ENCODE results near the gene DNMBP. TPM values are rescaled to one million over a fixed set of nuclear protein-coding genes. Genes with fewer than 3 reads are reported as not detected.

Gene DNMBP
- total RNA-seq, 1 experiment from 2014 or later, result 39.3 TPM

GRCh38 chr10:99944860-99945259, 64.9 kb downstream of the DNMBP start:
- ChIA-PET CTCF (no interaction called here), POLR2A (interaction anchor here (0.6 kb wide), 1 partner anchor 8 kb away, joined by 3 read pairs; no protein-coding TSS in a partner anchor)

GRCh38 chr10:99943908-99944307, 65.8 kb downstream of the DNMBP start:
- no peak for ATAC-seq
- TF ChIP-seq, protein P1, sequence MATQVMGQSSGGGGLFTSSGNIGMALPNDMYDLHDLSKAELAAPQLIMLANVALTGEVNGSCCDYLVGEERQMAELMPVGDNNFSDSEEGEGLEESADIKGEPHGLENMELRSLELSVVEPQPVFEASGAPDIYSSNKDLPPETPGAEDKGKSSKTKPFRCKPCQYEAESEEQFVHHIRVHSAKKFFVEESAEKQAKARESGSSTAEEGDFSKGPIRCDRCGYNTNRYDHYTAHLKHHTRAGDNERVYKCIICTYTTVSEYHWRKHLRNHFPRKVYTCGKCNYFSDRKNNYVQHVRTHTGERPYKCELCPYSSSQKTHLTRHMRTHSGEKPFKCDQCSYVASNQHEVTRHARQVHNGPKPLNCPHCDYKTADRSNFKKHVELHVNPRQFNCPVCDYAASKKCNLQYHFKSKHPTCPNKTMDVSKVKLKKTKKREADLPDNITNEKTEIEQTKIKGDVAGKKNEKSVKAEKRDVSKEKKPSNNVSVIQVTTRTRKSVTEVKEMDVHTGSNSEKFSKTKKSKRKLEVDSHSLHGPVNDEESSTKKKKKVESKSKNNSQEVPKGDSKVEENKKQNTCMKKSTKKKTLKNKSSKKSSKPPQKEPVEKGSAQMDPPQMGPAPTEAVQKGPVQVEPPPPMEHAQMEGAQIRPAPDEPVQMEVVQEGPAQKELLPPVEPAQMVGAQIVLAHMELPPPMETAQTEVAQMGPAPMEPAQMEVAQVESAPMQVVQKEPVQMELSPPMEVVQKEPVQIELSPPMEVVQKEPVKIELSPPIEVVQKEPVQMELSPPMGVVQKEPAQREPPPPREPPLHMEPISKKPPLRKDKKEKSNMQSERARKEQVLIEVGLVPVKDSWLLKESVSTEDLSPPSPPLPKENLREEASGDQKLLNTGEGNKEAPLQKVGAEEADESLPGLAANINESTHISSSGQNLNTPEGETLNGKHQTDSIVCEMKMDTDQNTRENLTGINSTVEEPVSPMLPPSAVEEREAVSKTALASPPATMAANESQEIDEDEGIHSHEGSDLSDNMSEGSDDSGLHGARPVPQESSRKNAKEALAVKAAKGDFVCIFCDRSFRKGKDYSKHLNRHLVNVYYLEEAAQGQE (IDR thresholded peaks at IDR 0.05; ENCODE audit: insufficient read depth in 1 of 2, low read depth in 2 of 2, low read length in 1 of 2), result no peak
- TF ChIP-seq POLR2AphosphoS5 (IDR thresholded peaks at IDR 0.05; ENCODE audit: low read depth, low read length) (no peak), TCF7L2 (IDR thresholded peaks at IDR 0.05; ENCODE audit: low read depth, low read length) (no peak), SIN3A (IDR thresholded peaks at IDR 0.05; ENCODE audit: borderline replicate concordance, insufficient read depth, low read depth, low read length) (no peak), CTCF (IDR thresholded peaks at IDR 0.05) (no peak)
- in situ Hi-C loops (cut with HindIII; ENCODE audit: low pct_unique_long_range_greater_than_20kb, low sequenced_read_pairs), result no loop called here
- ChIA-PET POLR2A (no interaction called here), CTCF (no interaction called here)
- Histone ChIP-seq H3K4me3 (ENCODE audit: low read depth in 2 of 2, low read length in 2 of 2) (no peak overlapping the region), H3K27me3 (ENCODE audit: control insufficient read depth, insufficient read depth, low read length) (no peaks in the 10 kb centered on the region), H3K4me1 (ENCODE audit: control insufficient read depth, insufficient read depth, low read length) (peaks cover 7% of the 10 kb centered on the region), H3K36me3 (ENCODE audit: control insufficient read depth, insufficient read depth, low read length) (no peaks in the 10 kb centered on the region; the same call in 1 of the 2 replicates), H3K27ac (ENCODE audit: low read length) (no peak overlapping the region), H3K9me3 (ENCODE audit: control insufficient read depth, insufficient read depth, low read depth, low read length) (no peaks in the 10 kb centered on the region)
- no peak for DNase-seq (ENCODE audit: low read depth, low spot score)
- no TSS peak for BruUV-seq (replicated peaks)
- intact Hi-C loops (cut with micrococcal nuclease; ENCODE audit: unreplicated experiment), result no loop called here

More at GRCh38 chr10:99944860-99945259, 64.9 kb downstream of the DNMBP start:
- in situ Hi-C loops (cut with HindIII; ENCODE audit: low pct_unique_long_range_greater_than_20kb, low sequenced_read_pairs), result no loop called here
- no peaks in the 10 kb centered on the region for H3K27me3 ChIP-seq (ENCODE audit: control insufficient read depth, insufficient read depth, low read length)
- no peaks in the 10 kb centered on the region for H3K9me3 ChIP-seq (ENCODE audit: control insufficient read depth, insufficient read depth, low read depth, low read length)
- no peak for ATAC-seq
- DNase-seq (ENCODE audit: low read depth, low spot score), result no peak
- intact Hi-C loops (cut with micrococcal nuclease; ENCODE audit: unreplicated experiment), result no loop called here
- TF ChIP-seq SIN3A (IDR thresholded peaks at IDR 0.05; ENCODE audit: borderline replicate concordance, insufficient read depth, low read depth, low read length) (no peak), POLR2AphosphoS5 (IDR thresholded peaks at IDR 0.05; ENCODE audit: low read depth, low read length) (no peak), TCF7L2 (IDR thresholded peaks at IDR 0.05; ENCODE audit: low read depth, low read length) (no peak), CTCF (IDR thresholded peaks at IDR 0.05) (no peak)
- TF ChIP-seq, protein P1 (IDR thresholded peaks at IDR 0.05; ENCODE audit: insufficient read depth in 1 of 2, low read depth in 2 of 2, low read length in 1 of 2), result no peak
- no TSS peak for BruUV-seq (replicated peaks)
- H3K27ac ChIP-seq (ENCODE audit: low read length), result peak overlapping the region; percentile 25; the same call in 1 of the 2 replicates
- H3K4me1 ChIP-seq (ENCODE audit: control insufficient read depth, insufficient read depth, low read length), result no peaks in the 10 kb centered on the region; the same call in 1 of the 2 replicates
- H3K36me3 ChIP-seq (ENCODE audit: control insufficient read depth, insufficient read depth, low read length), result no peaks in the 10 kb centered on the region; the same call in 1 of the 2 replicates
- H3K4me3 ChIP-seq (ENCODE audit: low read depth in 2 of 2, low read length in 2 of 2), result no peak overlapping the region

Data from Panc1 (cell line).